Tibial nerve (tissue), 4 donors: Measurements from ENCODE around the gene TENT4B. TPM values are rescaled to one million over a fixed set of nuclear protein-coding genes. Genes with fewer than 3 reads are reported as not detected.

Source experiments
- DNase-seq, 2 donors: peaks; one replicate each; pipeline ENCODE4 v3.0.0-alpha.2; 2019; ENCODE audit warnings: low spot score in 2 of 2
- H3K27ac ChIP-seq, 4 donors: fragments of 200-600 bp; sonication (generic) in 3 of 4; one replicate each; pipeline ENCODE4 v1.5.1; 2017 to 2019; ENCODE audit warnings: mild to moderate bottlenecking in 1 of 4
- H3K27me3 ChIP-seq, 2 donors: fragments of 200-600 bp; sonication (generic) in 1 of 2; one replicate each; pipeline versions ENCODE4 v1.5.1 to v1.6.0; 2017 to 2019
- H3K36me3 ChIP-seq, 3 donors: fragments of 200-600 bp; sonication (generic); one replicate each; pipeline ENCODE4 v1.5.1; 2018 to 2019
- H3K4me1 ChIP-seq, 4 donors: fragments of 200-600 bp; sonication (generic) in 3 of 4; one replicate each; pipeline ENCODE4 v1.5.1; 2017 to 2019
- H3K4me3 ChIP-seq, 4 donors: fragments of 200-600 bp; sonication (generic) in 3 of 4; one replicate each; pipeline ENCODE4 v1.5.1; 2017 to 2019; ENCODE audit warnings: mild to moderate bottlenecking in 1 of 4, moderate library complexity in 1 of 4
- H3K9me3 ChIP-seq, 4 donors: fragments of 200-600 bp; sonication (generic) in 3 of 4; one replicate each; pipeline ENCODE4 v1.5.1; 2017 to 2019
- EP300 ChIP-seq, 2 donors: sonication (generic); formaldehyde crosslinking; IDR thresholded peaks; one replicate each; pipeline ENCODE4 v1.6.1; 2017; ENCODE audit warnings: antibody characterized with exemption in 2 of 2, mild to moderate bottlenecking in 1 of 2
- POLR2A ChIP-seq, 2 donors: fragments of 450-650 bp; IDR thresholded peaks; one replicate each; pipeline ENCODE4 v1.6.1; 2017; ENCODE audit warnings: antibody characterized with exemption in 2 of 2, mild to moderate bottlenecking in 2 of 2, moderate library complexity in 2 of 2
- WGBS, 2 donors: methylation state at CpG; one replicate each; pipeline ENCODE4 v1.1.5; 2018; 5-methylcytosine and 5-hydroxymethylcytosine counted together
- total RNA-seq, 4 donors: library from RNA; depleted of rRNA; stranded (reverse); fragments of >200 nt; gene quantifications; one replicate each; pipeline ENCODE4 v1.1.0, GENCODE V29; 2016
- TF ChIP-seq, protein P1 (sequence below), 5 experiments: fragments of 200-600 bp in 3 of 5; fragments of 450-650 bp in 2 of 5; sonication (generic) in 3 of 5; IDR thresholded peaks; one replicate each; pipeline ENCODE4 v1.5.1; 2016 to 2019; ENCODE audit warnings: antibody characterized with exemption in 5 of 5, mild to moderate bottlenecking in 3 of 5, moderate library complexity in 2 of 5

The TENT4B gene
- total RNA-seq, 4 donors from 2014 or later = 11.7 to 18.6 (median 16.5) TPM

DNA sequence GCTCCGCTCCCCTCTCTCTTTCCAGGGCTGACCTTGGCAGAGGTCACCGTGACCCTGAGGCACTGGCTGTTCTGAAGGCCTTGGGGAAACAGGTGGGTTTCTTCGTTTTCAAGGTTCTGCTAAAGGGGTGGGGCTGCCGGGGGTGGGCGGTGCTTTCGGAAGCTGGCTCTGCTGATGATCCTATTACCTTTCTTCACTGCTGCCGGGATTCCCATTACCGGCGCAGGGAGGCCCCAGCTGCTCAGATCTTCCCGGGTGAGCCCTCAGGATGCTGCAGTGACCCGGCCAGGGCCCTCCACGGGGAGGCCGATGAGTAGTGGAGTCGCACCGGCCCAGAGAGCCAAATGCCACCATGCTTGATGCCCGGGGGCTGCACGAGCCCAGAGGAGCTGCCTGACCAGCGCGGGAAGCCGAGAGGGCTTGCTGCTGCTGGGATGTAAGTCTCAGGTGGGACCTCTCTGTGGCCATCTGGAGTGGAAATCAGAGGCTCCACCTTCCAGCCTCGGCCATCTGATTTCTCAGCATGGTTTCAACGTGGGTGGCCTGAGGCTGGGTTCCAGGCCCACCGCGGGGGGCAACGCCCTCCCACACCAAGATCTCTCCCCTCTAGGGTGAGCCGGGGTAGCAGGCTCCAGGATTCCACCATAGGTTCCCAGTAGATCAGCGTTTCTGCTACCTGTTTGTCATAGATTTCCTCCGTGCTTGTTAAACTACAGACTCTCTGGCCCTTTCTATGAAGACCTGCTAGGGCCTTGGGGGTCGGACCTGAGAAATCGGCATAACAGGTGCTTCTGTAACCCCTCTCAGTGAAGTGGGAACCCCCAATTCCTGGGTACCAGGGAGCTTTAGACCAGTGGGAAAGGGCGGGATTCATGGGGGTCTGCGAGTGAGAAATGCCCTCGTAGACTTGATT is 91.7 kb downstream of the TENT4B start:
- Histone ChIP-seq H3K36me3 (no peaks in the 10 kb centered on the region), H3K4me1 (peaks cover 0 to 31% (median 9%) of the 10 kb centered on the region in 4 donors), H3K4me3 (peak overlapping the region in 3 of 4 donors; percentile 51 to 70 (median 54)), H3K27ac (peak overlapping the region in 1 of 4 donors; percentile 87), H3K27me3 (peaks cover 0 to 25% of the 10 kb centered on the region in 2 donors), H3K9me3 (no peaks in the 10 kb centered on the region)
- DNase-seq = no peak
- 35 to 40% methylated on average over 23 to 30 of the region's 33 CpGs for WGBS, 2 donors
- no peak for TF ChIP-seq POLR2A (IDR thresholded peaks at IDR 0.05)
- TF ChIP-seq, protein P1, sequence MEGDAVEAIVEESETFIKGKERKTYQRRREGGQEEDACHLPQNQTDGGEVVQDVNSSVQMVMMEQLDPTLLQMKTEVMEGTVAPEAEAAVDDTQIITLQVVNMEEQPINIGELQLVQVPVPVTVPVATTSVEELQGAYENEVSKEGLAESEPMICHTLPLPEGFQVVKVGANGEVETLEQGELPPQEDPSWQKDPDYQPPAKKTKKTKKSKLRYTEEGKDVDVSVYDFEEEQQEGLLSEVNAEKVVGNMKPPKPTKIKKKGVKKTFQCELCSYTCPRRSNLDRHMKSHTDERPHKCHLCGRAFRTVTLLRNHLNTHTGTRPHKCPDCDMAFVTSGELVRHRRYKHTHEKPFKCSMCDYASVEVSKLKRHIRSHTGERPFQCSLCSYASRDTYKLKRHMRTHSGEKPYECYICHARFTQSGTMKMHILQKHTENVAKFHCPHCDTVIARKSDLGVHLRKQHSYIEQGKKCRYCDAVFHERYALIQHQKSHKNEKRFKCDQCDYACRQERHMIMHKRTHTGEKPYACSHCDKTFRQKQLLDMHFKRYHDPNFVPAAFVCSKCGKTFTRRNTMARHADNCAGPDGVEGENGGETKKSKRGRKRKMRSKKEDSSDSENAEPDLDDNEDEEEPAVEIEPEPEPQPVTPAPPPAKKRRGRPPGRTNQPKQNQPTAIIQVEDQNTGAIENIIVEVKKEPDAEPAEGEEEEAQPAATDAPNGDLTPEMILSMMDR (IDR thresholded peaks at IDR 0.05) = no peak
- TF ChIP-seq EP300 (IDR thresholded peaks at IDR 0.05) = no peak

DNA sequence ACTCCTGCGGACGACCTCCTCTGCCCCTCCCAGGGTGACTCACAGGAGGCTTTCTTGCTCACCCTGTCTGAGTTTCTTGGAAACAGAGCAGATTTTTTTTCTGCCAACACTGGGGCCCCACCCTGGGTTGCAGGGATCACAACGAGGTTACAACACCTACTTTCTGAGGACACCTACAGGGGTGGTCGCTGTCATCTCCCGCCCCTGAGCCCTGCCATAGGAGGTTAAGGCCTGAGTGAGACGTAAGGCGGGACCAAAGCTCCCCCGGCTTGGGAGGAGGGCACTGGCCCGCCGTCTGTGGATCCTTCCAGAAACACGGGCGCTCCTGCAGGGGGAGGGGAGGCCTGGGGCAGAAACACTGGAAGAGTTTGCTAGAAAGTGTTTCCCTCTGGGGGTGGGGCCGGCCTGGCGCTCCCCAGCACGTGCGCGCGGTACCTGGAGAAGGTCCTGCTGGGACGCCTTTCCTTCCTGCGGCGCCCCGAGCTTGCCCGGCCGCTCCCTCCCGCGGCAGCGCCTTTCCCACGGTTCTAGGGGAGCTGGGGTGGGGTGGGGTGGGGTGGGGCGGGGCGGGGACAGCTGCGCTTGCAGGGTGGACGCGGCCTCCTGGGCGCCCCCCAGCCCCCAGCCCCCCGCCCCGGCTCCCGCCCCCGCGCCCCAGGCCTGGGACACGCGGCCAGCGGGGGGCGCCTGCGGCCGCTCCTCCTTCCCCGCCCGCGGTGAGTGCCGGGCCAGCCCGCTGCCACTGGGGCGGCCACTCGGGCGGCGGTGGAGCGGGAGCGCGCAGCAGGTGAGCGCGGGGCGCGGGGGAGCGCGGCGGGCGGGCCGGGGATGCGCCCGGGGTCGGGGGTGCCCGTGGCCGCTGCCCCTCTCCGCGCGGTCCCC is 92.6 kb downstream of the TENT4B start:
- Histone ChIP-seq H3K4me1 (peaks cover 0 to 27% (median 9%) of the 10 kb centered on the region in 4 donors), H3K9me3 (no peaks in the 10 kb centered on the region), H3K4me3 (peak overlapping the region; percentile 51 to 70 (median 61)), H3K27me3 (peaks cover 0 to 25% of the 10 kb centered on the region in 2 donors), H3K27ac (peak overlapping the region in 1 of 4 donors; percentile 87), H3K36me3 (no peaks in the 10 kb centered on the region)
- WGBS, 2 donors = 4 to 5% methylated on average over 14 to 28 of the region's 74 CpGs
- DNase-seq = no peak
- no peak for TF ChIP-seq POLR2A (IDR thresholded peaks at IDR 0.05)
- TF ChIP-seq, protein P1 (IDR thresholded peaks at IDR 0.05) = peak in 4 of 5 experiments; percentile 26 to 58 (median 38)

DNA sequence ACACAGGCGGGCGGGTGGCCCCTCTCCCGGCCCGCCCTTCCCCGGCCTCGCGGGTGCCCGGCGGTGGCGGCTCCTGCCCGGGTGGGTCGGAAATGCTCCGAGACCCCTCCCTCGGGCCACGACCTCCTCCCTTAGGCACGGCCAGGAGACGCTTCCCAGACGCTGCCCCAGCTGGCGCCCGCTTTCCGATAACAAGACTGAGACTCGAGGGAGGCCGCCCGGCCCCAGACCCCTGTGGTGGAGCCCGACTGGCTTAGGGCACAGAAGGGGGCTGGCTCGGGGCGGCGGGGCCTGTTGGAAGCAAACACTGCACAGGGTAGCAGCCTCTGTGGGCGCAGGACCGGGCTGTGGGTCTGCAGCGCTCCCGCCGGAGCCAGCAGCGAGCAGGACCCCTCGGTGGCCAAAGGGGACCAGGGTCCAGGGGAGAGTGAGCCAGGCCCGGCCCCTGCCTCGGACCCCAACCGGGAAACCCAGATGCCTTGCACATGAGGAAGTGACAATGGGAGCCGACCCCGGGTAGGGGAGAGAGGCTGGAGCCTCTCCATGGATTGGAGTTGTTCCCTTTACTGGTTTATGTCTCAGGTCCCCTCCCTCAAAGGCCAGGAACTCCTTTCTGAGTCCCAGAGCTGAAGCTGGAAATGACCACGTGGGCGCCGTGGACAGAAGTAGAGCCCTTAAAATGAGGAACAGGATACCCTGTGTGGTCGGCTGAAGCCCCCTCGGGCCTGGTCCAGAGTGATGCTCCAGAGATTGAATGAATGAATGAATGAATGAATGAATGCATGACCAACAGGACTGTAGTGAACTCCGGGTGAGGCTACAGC is 93.4 kb downstream of the TENT4B start:
- Histone ChIP-seq H3K27ac (peak overlapping the region in 2 of 4 donors; percentile 40 to 87), H3K27me3 (peaks cover 0 to 25% of the 10 kb centered on the region in 2 donors), H3K36me3 (no peaks in the 10 kb centered on the region), H3K4me3 (peak overlapping the region; percentile 51 to 70 (median 61)), H3K9me3 (no peaks in the 10 kb centered on the region), H3K4me1 (peaks cover 0 to 30% (median 9%) of the 10 kb centered on the region in 4 donors)
- 14 to 22% methylated on average over 26 to 39 of the region's 46 CpGs for WGBS, 2 donors
- TF ChIP-seq, protein P1 (IDR thresholded peaks at IDR 0.05) = no peak
- TF ChIP-seq POLR2A (IDR thresholded peaks at IDR 0.05) (no peak), EP300 (IDR thresholded peaks at IDR 0.05) (no peak)
- DNase-seq = no peak

DNA sequence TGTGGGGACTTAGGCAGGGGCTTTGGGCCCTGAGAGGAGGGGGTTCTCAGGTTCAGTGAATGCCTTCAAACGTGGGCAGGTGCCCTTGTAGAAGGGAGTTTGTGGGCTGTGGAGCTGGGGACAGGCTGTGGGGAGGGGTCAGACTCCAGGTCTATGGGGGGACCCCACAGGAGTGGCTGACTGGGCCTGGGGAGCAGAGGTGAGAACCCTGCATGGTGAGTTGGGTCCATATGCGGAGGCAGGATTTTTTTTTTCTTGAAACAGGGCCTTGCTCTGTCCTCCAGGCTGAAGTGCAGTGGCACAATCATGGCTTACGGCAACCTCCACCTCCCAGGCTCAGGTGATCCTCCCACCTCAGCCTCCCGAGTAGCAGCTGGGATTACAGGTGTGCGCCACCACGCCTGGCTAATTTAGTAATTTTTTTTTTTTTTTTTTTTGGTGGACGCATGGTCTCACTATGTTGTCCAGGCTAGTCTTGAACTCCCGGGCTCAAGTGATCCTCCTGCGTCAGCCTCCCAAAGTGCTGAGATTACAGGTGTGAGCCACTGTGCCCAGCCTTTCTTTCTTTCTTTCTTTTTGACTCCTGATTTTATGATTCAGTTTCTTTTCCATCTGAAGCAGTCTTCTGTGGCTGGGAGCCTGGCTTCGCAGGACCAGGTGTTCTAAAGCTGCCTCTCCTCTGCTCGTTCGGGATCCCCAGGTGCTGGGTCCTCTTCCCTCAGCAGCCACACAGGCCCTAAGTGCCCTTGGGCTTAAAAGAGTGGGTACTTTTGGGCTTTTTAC is 94.2 kb downstream of the TENT4B start:
- no peak overlapping the region for H3K4me3 ChIP-seq
- H3K4me1 ChIP-seq = peaks cover 0 to 38% (median 11%) of the 10 kb centered on the region in 4 donors
- no peak for DNase-seq
- H3K27me3 ChIP-seq = peaks cover 0 to 25% of the 10 kb centered on the region in 2 donors
- no peaks in the 10 kb centered on the region for H3K9me3 ChIP-seq
- peak overlapping the region in 1 of 4 donors; percentile 87 for H3K27ac ChIP-seq
- TF ChIP-seq, protein P1 (IDR thresholded peaks at IDR 0.05) = no peak
- TF ChIP-seq POLR2A (IDR thresholded peaks at IDR 0.05) = no peak
- no peak for TF ChIP-seq EP300 (IDR thresholded peaks at IDR 0.05)
- 92 to 97% methylated on average over 12 of the region's 12 CpGs for WGBS, 2 donors
- no peaks in the 10 kb centered on the region for H3K36me3 ChIP-seq
